Neural progenitor cell (in vitro differentiated cells): Measurements from ENCODE around the gene PWWP2B. TPM values are rescaled to one million over a fixed set of nuclear protein-coding genes. Genes with fewer than 3 reads are reported as not detected.

Experiments used
- DNase-seq: peaks from one replicate; pipeline ENCODE4 v3.0.0-alpha.2; 2016; ENCODE audit warnings: low spot score
- H2AFZ ChIP-seq: fragments of 200-600 bp; sonication (generic); replicated peaks from 2 replicates; pipeline ENCODE4 v1.6.1; 2016; ENCODE audit warnings: antibody characterized with exemption
- H3F3A ChIP-seq: fragments of 200-600 bp; sonication (generic); 2 replicates; pipeline ENCODE4 v1.6.1; 2016; ENCODE audit warnings: antibody characterized with exemption, low read depth
- H3K27ac ChIP-seq: fragments of 200-600 bp; sonication (generic); 2 replicates; pipeline ENCODE4 v1.5.1; 2016; ENCODE audit warnings: mild to moderate bottlenecking
- H3K27me3 ChIP-seq: fragments of 200-600 bp; sonication (generic); 2 replicates; pipeline ENCODE4 v1.6.1; 2016; ENCODE audit warnings: mild to moderate bottlenecking, moderate library complexity
- H3K36me3 ChIP-seq: fragments of 200-600 bp; sonication (generic); 2 replicates; pipeline ENCODE4 v1.5.1; 2016
- H3K4me1 ChIP-seq: fragments of 200-600 bp; sonication (generic); 2 replicates; pipeline ENCODE4 v1.6.1; 2016; ENCODE audit warnings: mixed run types
- H3K4me2 ChIP-seq: fragments of 200-600 bp; sonication (generic); 2 replicates; pipeline ENCODE4 v1.6.1; 2016
- H3K4me3 ChIP-seq: fragments of 200-600 bp; sonication (generic); 2 replicates; pipeline ENCODE4 v1.5.1; 2016
- H3K79me2 ChIP-seq: fragments of 200-600 bp; sonication (generic); 2 replicates; pipeline ENCODE4 v1.6.1; 2016; ENCODE audit warnings: low read depth
- H3K9ac ChIP-seq: fragments of 200-600 bp; sonication (generic); 2 replicates; pipeline ENCODE4 v1.6.1; 2016
- H3K9me3 ChIP-seq: fragments of 200-600 bp; sonication (generic); 2 replicates; pipeline ENCODE4 v1.5.1; 2016; ENCODE audit warnings: low read depth
- H4K20me1 ChIP-seq: fragments of 200-600 bp; sonication (generic); 2 replicates; pipeline ENCODE4 v1.6.1; 2016; ENCODE audit warnings: low read depth
- H3K27ac Mint-ChIP-seq: 3 replicates; pipeline ENCODE4 v1.8.0; 2021; ENCODE audit warnings: mixed read lengths
- H3K27me3 Mint-ChIP-seq: 2 replicates; pipeline ENCODE4 v1.8.0; 2022; ENCODE audit warnings: low read depth, mild to moderate bottlenecking, inconsistent platforms, moderate library complexity, mixed read lengths; ENCODE audit not compliant: insufficient read depth
- H3K36me3 Mint-ChIP-seq: 3 replicates; pipeline ENCODE4 v1.8.0; 2021; ENCODE audit warnings: mixed read lengths
- H3K4me1 Mint-ChIP-seq: 3 replicates; pipeline ENCODE4 v1.8.0; 2021; ENCODE audit warnings: mixed read lengths
- H3K4me3 Mint-ChIP-seq: 3 replicates; pipeline ENCODE4 v1.8.0; 2021; ENCODE audit warnings: mild to moderate bottlenecking, moderate library complexity, mixed read lengths
- H3K9me3 Mint-ChIP-seq: 3 replicates; pipeline ENCODE4 v1.8.0; 2020; ENCODE audit warnings: mixed read lengths
- CTCF ChIP-seq: fragments of 200-600 bp; sonication (generic); IDR thresholded peaks from 2 replicates; pipeline ENCODE4 v1.5.1; 2017; ENCODE audit warnings: antibody characterized with exemption, mild to moderate bottlenecking
- EZH2 ChIP-seq: fragments of 200-600 bp; sonication (generic); IDR thresholded peaks from 2 replicates; pipeline ENCODE4 v1.6.1; 2017; ENCODE audit warnings: antibody characterized with exemption, mild to moderate bottlenecking, moderate library complexity
- EZH2phosphoT487 ChIP-seq: fragments of 200-600 bp; sonication (generic); IDR thresholded peaks from 2 replicates; pipeline ENCODE4 v1.6.1; 2017; ENCODE audit warnings: antibody characterized with exemption
- total RNA-seq: library from RNA; depleted of rRNA; stranded (reverse); fragments of >200 nt; gene quantifications from 2 replicates; pipeline ENCODE4 v1.2.3, GENCODE V29; 2015; ENCODE audit warnings: low replicate concordance

PWWP2B gene
- total RNA-seq, 1 donor from 2014 or later = 0.34 TPM

- Histone ChIP-seq H3K4me1 (no peaks in the 10 kb centered on the region), H3K4me2 (no peak overlapping the region), H3K27ac (no peak overlapping the region), H4K20me1 (peaks cover 4% of the 10 kb centered on the region), H3K36me3 (no peaks in the 10 kb centered on the region), H3K27me3 (peaks cover 31% of the 10 kb centered on the region), H2AFZ (no peak overlapping the region), H3K9ac (no peak overlapping the region), H3K4me3 (no peak overlapping the region), H3K9me3 (no peaks in the 10 kb centered on the region), H3K79me2 (no peaks in the 10 kb centered on the region), H3F3A (peaks cover 7% of the 10 kb centered on the region)
- Mint-ChIP-seq H3K9me3 (no peaks in the 10 kb centered on the region), H3K36me3 (no peaks in the 10 kb centered on the region), H3K27ac (peak overlapping the region; percentile 74), H3K4me3 (peak overlapping the region; percentile 53), H3K27me3 (peaks cover 7% of the 10 kb centered on the region), H3K4me1 (peaks cover 6% of the 10 kb centered on the region)
- DNase-seq = no peak
- TF ChIP-seq CTCF (no peak), EZH2 (no peak), EZH2phosphoT487 (no peak)
These were observed 57.5 kb downstream of the PWWP2B start for GRCh38 chr10:132454296-132455198.

GRCh38 chr10:132455441-132455971 lies 58.5 kb downstream of the PWWP2B start:
- H3K36me3 Mint-ChIP-seq = no peaks in the 10 kb centered on the region
- H3K27ac Mint-ChIP-seq = no peak overlapping the region

More at GRCh38 chr10:132455441-132455971, 58.5 kb downstream of the PWWP2B start:
- peaks cover 32% of the 10 kb centered on the region for H3K27me3 ChIP-seq
- no peaks in the 10 kb centered on the region for H3K4me1 ChIP-seq
- H3K4me3 Mint-ChIP-seq = peak overlapping the region; percentile 53
- no peaks in the 10 kb centered on the region for H3K9me3 Mint-ChIP-seq
- no peak for TF ChIP-seq EZH2phosphoT487
- TF ChIP-seq EZH2 = no peak
- TF ChIP-seq CTCF = no peak
- H4K20me1 ChIP-seq = peaks cover 4% of the 10 kb centered on the region
- no peak overlapping the region for H3K9ac ChIP-seq
- no peaks in the 10 kb centered on the region for H3K36me3 ChIP-seq
- no peak overlapping the region for H3K4me2 ChIP-seq
- DNase-seq = no peak
- H3K9me3 ChIP-seq = no peaks in the 10 kb centered on the region
- no peak overlapping the region for H2AFZ ChIP-seq
- H3K27me3 Mint-ChIP-seq = peaks cover 10% of the 10 kb centered on the region
- H3K27ac ChIP-seq = no peak overlapping the region
- H3K4me3 ChIP-seq = no peak overlapping the region
- H3K4me1 Mint-ChIP-seq = peaks cover 4% of the 10 kb centered on the region
- H3K79me2 ChIP-seq = no peaks in the 10 kb centered on the region
- H3F3A ChIP-seq = peaks cover 7% of the 10 kb centered on the region
